Measurements from ENCODE around the gene LIN28A.
A peak's percentile ranks its signal among the peaks of the same experiment; 100 is the strongest.

The LIN28A gene

DNA sequence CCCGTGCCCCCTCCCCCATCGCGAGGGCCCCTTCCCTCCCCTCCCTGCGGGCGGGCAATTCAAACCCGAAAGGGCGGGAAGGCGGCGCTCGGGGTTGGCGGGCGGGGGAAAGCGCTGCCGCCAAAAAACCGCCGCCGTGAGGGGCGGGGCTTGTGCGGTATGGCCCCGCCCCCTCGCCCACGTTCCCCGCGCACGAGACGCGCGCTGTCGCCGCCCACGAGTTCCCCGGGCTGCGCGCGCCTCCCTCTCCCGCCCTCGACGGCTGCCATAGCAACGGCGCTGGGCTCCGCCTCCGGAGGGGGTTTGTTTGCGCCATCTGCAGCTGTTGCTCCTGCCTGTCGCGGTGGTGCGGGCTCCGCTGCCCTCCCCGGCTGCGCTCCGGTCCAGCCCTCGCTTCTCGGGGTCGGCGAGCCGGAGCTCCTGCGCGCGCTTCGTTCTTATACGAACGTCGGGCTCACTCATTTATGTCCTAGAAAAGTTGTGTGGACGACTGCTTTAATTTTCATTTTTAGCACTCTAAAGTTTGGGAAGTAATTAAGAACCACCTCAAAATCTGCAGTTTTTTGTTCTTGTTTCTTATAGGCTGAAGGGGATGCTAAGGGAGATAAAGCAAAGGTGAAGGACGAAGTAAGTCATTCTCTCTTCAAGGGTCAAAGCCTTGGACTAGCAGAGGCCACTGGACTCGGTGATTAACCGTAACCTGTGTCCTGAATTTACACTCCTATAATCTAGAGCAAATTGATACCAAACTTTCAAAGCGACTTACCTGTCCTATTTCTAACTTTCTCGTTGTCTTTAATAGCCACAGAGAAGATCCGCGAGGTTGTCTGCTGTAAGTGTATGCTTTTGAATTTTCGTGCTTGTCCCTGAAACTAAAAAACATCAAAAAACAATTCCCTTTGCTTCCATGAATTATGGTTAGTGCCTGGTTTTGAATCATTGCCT lies 62.6 kb downstream of the LIN28A start:
- peak; percentile 88 for DNase-seq (ENCODE audit: low read depth, low spot score)
- H3K4me3 ChIP-seq (ENCODE audit: low read length), result peak overlapping the region; percentile 71

DNA sequence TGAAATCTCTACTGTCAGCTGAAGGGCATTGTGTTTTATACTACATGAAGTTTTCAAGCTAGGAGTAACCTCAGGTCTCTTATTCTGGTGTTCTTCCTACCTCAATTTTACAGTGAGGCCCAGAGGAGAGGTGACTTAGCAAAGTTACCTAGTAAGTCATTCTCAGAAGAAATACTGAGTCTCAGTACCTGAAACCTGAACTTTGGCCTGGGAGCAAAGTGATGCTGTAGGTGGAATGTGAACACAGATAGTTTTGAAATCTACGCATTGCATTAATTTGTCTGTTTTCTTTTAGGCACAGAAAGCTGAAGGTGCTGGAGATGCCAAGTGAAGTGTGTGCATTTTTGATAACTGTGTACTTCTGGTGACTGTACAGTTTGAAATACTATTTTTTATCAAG lies 64.2 kb downstream of the LIN28A start:
- H3K4me3 ChIP-seq (ENCODE audit: low read length), result no peak overlapping the region
- no peak for DNase-seq (ENCODE audit: low read depth, low spot score)

DNA sequence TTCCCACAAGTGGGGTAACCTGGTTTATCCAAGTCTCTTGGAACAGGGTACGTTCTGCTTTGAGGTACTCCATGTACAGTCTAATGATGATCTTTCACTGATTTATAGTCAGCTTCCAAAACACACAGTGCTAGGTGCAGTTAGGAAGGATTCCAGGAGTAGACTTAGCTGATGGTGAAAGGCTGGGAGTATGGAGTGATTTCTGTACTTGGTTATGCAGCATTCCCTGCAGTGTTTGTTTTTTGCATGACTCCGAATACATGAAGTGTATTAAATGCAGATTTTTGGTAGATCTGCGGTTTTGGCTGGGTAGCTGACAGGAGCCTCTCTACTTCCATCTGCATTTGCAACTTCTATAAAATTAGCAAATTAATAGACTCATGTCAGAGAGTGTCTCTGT lies 65.4 kb downstream of the LIN28A start:
- no peak for DNase-seq (ENCODE audit: low read depth, low spot score)
- no peak overlapping the region for H3K4me3 ChIP-seq (ENCODE audit: low read length)

DNA sequence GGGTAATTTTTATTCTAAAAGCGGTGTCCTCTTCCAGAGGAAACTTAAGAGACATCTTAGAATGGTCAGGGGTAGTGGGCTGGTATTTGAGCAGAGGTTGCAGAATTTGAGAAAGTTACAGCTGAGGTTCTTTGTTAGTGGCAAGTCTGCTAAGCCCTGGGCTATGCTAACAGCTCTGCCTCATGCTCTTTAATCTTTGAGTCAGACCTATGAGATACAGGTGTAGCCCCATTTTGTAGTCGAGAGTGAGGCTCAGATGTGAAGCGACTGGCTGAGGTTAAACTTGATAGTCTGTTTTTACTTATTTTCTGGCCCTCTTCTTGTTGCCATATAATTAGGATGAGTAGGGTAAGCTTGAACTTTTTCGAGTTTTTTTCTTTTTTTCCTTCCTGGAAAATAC lies 66.3 kb downstream of the LIN28A start:
- DNase-seq (ENCODE audit: low read depth, low spot score), result no peak
- H3K4me3 ChIP-seq (ENCODE audit: low read length), result no peak overlapping the region

DNA sequence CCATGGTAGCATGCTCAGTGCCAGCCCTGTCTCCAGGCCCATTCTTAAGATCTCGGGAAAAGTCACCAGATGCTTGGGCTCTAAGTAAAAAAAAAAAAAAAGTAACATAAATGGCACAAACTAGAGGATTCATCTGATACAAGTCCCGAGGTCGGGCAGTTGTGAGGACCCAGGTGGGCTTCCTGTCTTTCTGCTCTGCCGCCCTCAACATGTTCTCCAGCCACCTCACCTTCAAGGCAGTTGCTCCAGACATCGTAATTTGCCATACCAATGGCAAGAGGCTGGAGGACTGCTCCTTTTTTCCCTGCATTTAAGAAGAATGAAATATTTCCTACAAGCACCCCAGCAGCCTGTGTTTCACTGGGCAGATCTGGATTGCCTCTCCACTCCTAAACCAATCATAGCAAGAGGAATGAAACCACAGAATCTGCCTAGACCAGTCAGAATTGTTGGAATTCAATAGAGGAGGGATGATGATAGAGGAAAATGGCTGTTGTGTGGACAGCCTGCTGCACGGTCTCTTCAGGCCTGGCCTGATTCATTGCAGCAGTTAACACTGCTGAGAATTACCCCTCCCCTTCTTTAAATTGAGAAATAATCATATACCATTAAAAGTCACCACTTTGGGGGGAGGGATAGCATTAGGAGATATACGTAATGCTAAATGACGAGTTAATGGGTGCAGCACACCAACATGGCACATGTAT lies 67.0 kb downstream of the LIN28A start:
- no peak overlapping the region for H3K4me3 ChIP-seq (ENCODE audit: low read length)
- DNase-seq (ENCODE audit: low read depth, low spot score), result no peak

DNA sequence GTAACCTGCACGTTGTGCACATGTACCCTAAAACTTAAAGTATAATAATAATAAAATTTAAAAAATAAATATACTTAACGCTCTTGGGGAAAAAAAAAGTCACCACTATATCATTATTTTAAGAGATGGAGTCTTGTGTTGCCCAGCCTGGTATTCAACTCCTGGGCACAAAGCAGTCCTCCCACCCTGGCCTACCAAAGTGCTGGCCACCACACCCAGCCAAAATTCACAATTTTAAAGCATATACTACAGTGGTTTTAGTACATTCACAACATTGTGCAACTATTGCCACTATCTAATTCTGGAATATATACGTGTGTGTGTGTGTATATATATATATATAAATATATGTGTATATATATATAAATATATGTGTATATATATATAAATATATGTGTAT lies 67.5 kb downstream of the LIN28A start:
- H3K4me3 ChIP-seq (ENCODE audit: low read length), result no peak overlapping the region
- no peak for DNase-seq (ENCODE audit: low read depth, low spot score)

DNA sequence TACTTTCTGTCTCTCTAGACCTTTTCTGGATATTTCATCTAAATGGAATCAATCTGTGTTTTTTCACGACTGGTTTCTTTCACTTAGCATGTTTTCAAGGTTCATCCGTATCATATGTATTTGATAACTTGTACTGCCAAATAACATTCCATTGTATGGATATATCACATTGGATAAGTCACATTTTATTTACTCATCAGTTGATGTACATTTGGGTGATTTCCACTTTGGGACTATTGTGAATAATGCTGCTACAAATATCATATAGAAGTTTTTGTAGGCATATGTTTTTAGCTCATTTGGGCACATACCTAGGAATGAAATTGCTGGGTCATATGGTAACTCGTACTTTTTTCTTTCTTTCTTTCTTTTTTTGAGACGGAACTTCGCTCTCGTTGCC lies 68.4 kb downstream of the LIN28A start:
- DNase-seq (ENCODE audit: low read depth, low spot score), result no peak
- H3K4me3 ChIP-seq (ENCODE audit: low read length), result no peak overlapping the region
